Measurements from ENCODE around the gene VASP. TPM values are rescaled to one million over a fixed set of nuclear protein-coding genes. Genes with fewer than 3 reads are reported as not detected.
A peak's percentile ranks its signal among the peaks of the same experiment; 100 is the strongest.

Gene VASP
- total RNA-seq, 1 experiment from 2014 or later, result 102 TPM

DNA sequence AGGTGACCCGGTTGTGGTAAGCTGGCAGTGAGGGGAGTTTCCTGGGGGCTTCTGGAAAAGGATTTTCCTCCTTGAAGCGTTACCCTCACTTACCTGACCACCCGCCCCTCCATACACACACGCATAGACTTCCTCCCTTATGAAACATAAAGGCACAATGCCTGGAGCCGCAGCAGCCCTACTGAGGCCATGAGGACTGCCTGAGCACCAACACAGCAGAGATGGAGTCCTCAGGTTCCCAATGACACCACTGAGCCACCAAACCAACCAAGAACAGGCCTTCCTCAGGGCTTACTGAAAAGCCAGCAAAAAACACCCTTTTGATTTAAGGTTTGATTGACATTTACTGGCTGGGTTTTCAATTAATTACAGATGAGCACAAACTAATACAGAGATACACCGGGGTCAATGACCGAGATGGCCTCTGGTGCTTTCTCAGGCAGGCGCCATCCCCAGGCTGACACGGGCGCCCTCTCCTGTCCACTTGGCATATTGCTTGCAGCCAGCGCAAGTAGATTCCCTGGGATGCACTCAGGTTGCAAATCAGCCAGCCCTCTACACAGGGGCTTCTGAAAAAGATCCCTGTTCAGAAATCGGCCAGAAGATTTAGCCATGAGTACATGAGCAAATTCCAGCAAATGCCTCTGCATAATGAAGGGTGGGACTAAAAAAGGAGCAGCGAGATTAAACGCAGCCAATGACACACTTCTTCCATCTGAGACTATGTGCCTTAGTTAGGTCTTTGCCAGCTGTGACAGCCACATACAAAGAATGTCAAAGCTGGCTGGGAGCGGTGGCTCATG lies 62.5 kb downstream of the VASP start:
- ChIA-PET POLR2A (ENCODE audit: low non-redundant PET) (no interaction called here), CTCF (no interaction called here)
- Histone ChIP-seq H3K4me1 (ENCODE audit: insufficient read depth, low read length, poor library complexity, severe bottlenecking) (peaks cover 7% of the 10 kb centered on the region), H3K4me3 (ENCODE audit: low read depth, low read length, poor library complexity, severe bottlenecking) (no peak overlapping the region), H3K9me3 (ENCODE audit: low read depth, low read length, poor library complexity, severe bottlenecking) (no peaks in the 10 kb centered on the region), H3K27ac (ENCODE audit: low read depth, low read length, poor library complexity, severe bottlenecking) (no peak overlapping the region), H3K27me3 (replicated peaks; ENCODE audit: insufficient read depth, low read depth, low read length, poor library complexity) (no peaks in the 10 kb centered on the region), H3K36me3 (ENCODE audit: insufficient read depth, low read length, poor library complexity, severe bottlenecking) (no peaks in the 10 kb centered on the region)
- DNase-seq (ENCODE audit: low spot score), result peak; percentile 58
- intact Hi-C loops (cut with micrococcal nuclease; ENCODE audit: unreplicated experiment), result no loop called here
- TF ChIP-seq, protein P1, sequence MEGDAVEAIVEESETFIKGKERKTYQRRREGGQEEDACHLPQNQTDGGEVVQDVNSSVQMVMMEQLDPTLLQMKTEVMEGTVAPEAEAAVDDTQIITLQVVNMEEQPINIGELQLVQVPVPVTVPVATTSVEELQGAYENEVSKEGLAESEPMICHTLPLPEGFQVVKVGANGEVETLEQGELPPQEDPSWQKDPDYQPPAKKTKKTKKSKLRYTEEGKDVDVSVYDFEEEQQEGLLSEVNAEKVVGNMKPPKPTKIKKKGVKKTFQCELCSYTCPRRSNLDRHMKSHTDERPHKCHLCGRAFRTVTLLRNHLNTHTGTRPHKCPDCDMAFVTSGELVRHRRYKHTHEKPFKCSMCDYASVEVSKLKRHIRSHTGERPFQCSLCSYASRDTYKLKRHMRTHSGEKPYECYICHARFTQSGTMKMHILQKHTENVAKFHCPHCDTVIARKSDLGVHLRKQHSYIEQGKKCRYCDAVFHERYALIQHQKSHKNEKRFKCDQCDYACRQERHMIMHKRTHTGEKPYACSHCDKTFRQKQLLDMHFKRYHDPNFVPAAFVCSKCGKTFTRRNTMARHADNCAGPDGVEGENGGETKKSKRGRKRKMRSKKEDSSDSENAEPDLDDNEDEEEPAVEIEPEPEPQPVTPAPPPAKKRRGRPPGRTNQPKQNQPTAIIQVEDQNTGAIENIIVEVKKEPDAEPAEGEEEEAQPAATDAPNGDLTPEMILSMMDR (conservative IDR thresholded peaks at IDR 0.05; ENCODE audit: low read depth, low read length), result peak; percentile 89
- TF ChIP-seq EZH2 (IDR thresholded peaks at IDR 0.05; ENCODE audit: borderline replicate concordance, low read depth, low read length, poor library complexity, severe bottlenecking), result no peak
- no TSS peak for BruUV-seq (replicated peaks)

- no TSS peak for BruUV-seq (replicated peaks)
- H3K36me3 ChIP-seq (ENCODE audit: insufficient read depth, low read length, poor library complexity, severe bottlenecking), result no peaks in the 10 kb centered on the region
- H3K27me3 ChIP-seq (replicated peaks; ENCODE audit: insufficient read depth, low read depth, low read length, poor library complexity), result no peaks in the 10 kb centered on the region
- no peak overlapping the region for H3K27ac ChIP-seq (ENCODE audit: low read depth, low read length, poor library complexity, severe bottlenecking)
- no peak for TF ChIP-seq EZH2 (IDR thresholded peaks at IDR 0.05; ENCODE audit: borderline replicate concordance, low read depth, low read length, poor library complexity, severe bottlenecking)
- TF ChIP-seq, protein P1 (conservative IDR thresholded peaks at IDR 0.05; ENCODE audit: low read depth, low read length), result no peak
- peaks cover 7% of the 10 kb centered on the region for H3K4me1 ChIP-seq (ENCODE audit: insufficient read depth, low read length, poor library complexity, severe bottlenecking)
- no peak for DNase-seq (ENCODE audit: low spot score)
- no peak overlapping the region for H3K4me3 ChIP-seq (ENCODE audit: low read depth, low read length, poor library complexity, severe bottlenecking)
- no peaks in the 10 kb centered on the region for H3K9me3 ChIP-seq (ENCODE audit: low read depth, low read length, poor library complexity, severe bottlenecking)
- ChIA-PET CTCF (no interaction called here), POLR2A (ENCODE audit: low non-redundant PET) (no interaction called here)
- intact Hi-C loops (cut with micrococcal nuclease; ENCODE audit: unreplicated experiment), result no loop called here
These were observed 64.4 kb downstream of the VASP start for GRCh38 chr19:45571457-45572220.

GRCh38 chr19:45574526-45574925 lies 67.2 kb downstream of the VASP start:
- intact Hi-C loops (cut with micrococcal nuclease; ENCODE audit: unreplicated experiment), result no loop called here
- H3K4me3 ChIP-seq (ENCODE audit: low read depth, low read length, poor library complexity, severe bottlenecking), result no peak overlapping the region
- H3K27ac ChIP-seq (ENCODE audit: low read depth, low read length, poor library complexity, severe bottlenecking), result no peak overlapping the region
- TF ChIP-seq EZH2 (IDR thresholded peaks at IDR 0.05; ENCODE audit: borderline replicate concordance, low read depth, low read length, poor library complexity, severe bottlenecking), result no peak
- TF ChIP-seq, protein P1 (conservative IDR thresholded peaks at IDR 0.05; ENCODE audit: low read depth, low read length), result no peak
- no peak for DNase-seq (ENCODE audit: low spot score)
- H3K36me3 ChIP-seq (ENCODE audit: insufficient read depth, low read length, poor library complexity, severe bottlenecking), result no peaks in the 10 kb centered on the region
- H3K27me3 ChIP-seq (replicated peaks; ENCODE audit: insufficient read depth, low read depth, low read length, poor library complexity), result no peaks in the 10 kb centered on the region
- H3K9me3 ChIP-seq (ENCODE audit: low read depth, low read length, poor library complexity, severe bottlenecking), result no peaks in the 10 kb centered on the region
- ChIA-PET POLR2A (ENCODE audit: low non-redundant PET) (no interaction called here), CTCF (no interaction called here)
- no peaks in the 10 kb centered on the region for H3K4me1 ChIP-seq (ENCODE audit: insufficient read depth, low read length, poor library complexity, severe bottlenecking)
- no TSS peak for BruUV-seq (replicated peaks)

All from A673 (cell line).